Neutrophil (primary cell): ENCODE data around the gene GCK.

Source experiments
- H3K27ac ChIP-seq: fragments of 200-600 bp; sonication (generic); 2 replicates; pipeline ENCODE4 v1.5.1; 2016; ENCODE audit warnings: mild to moderate bottlenecking, moderate library complexity
- H3K27me3 ChIP-seq: fragments of 200-600 bp; sonication (generic); 2 replicates; pipeline ENCODE4 v1.6.0; 2016; ENCODE audit warnings: mild to moderate bottlenecking
- H3K36me3 ChIP-seq: fragments of 200-600 bp; sonication (generic); 2 replicates; pipeline ENCODE4 v1.5.1; 2017
- H3K4me1 ChIP-seq, 2 experiments: fragments of 200-600 bp in 1 of 2; sonication (generic) in 1 of 2; 1 replicate in 1 of 2; 2 replicates in 1 of 2; pipeline versions ENCODE4 v1.5.1 to v1.6.1; 2013 to 2016; ENCODE audit warnings: low read depth in 1 of 2, low read length in 1 of 2, mild to moderate bottlenecking in 1 of 2, moderate library complexity in 1 of 2; ENCODE audit not compliant: control insufficient read depth in 1 of 2, insufficient read depth in 1 of 2
- H3K4me3 ChIP-seq, 2 experiments: fragments of 200-600 bp in 1 of 2; sonication (generic) in 1 of 2; 1 replicate in 1 of 2; 2 replicates in 1 of 2; pipeline ENCODE4 v1.5.1; 2013 to 2016; ENCODE audit warnings: low read depth in 1 of 2, low read length in 1 of 2, mild to moderate bottlenecking in 1 of 2, moderate library complexity in 1 of 2
- H3K9me3 ChIP-seq: fragments of 200-600 bp; sonication (generic); 2 replicates; pipeline ENCODE4 v1.5.1; 2016
- TF ChIP-seq, protein P1 (sequence below): fragments of 200-600 bp; sonication (generic); IDR thresholded peaks from 2 replicates; pipeline ENCODE4 v1.5.1; 2016; ENCODE audit warnings: antibody characterized with exemption

GCK gene

DNA sequence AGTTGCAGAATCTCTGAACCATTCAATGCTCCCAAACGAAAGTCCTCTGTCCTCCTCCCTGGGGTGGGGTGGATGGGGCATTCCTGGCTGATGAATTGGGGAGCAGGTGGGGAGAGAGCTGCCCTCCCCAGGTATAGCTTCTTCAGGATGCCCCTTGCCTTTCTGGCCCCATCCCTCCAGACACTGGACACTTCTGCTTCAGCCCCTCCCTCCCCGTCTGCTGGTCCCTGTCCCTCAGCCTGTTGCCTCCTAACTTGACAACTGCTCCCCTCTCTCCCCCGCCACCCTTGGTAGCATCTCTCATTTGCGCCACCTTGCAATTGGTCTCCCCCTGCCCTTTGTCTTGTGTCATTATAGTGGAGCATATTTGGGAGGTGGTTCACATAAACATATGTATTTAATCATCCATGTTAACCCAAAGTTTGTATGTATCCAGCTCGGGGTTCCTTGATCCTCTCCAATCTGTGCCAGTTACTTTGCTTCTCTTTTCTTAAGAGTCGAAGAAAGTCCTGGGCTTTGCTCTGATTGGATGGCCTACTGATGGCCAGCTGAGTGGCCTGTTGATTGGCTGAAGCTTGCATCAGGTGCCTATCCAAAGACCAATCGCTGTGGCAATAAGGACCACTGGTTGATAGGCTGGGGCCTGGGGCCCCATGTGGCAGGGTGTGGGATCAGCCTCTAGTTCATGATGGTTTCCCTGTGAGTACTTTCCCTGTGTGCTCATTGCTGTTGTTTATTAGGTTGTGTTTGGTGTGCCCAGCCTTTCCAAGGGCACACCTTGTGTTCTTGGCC is 4.0 kb upstream of the GCK start:
- Histone ChIP-seq H3K9me3 (no peaks in the 10 kb centered on the region), H3K27ac (no peak overlapping the region), H3K4me1 (no peaks in the 10 kb centered on the region), H3K4me3 (no peak overlapping the region), H3K27me3 (peaks cover 41% of the 10 kb centered on the region), H3K36me3 (no peaks in the 10 kb centered on the region)
- TF ChIP-seq, protein P1, sequence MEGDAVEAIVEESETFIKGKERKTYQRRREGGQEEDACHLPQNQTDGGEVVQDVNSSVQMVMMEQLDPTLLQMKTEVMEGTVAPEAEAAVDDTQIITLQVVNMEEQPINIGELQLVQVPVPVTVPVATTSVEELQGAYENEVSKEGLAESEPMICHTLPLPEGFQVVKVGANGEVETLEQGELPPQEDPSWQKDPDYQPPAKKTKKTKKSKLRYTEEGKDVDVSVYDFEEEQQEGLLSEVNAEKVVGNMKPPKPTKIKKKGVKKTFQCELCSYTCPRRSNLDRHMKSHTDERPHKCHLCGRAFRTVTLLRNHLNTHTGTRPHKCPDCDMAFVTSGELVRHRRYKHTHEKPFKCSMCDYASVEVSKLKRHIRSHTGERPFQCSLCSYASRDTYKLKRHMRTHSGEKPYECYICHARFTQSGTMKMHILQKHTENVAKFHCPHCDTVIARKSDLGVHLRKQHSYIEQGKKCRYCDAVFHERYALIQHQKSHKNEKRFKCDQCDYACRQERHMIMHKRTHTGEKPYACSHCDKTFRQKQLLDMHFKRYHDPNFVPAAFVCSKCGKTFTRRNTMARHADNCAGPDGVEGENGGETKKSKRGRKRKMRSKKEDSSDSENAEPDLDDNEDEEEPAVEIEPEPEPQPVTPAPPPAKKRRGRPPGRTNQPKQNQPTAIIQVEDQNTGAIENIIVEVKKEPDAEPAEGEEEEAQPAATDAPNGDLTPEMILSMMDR = no peak

DNA sequence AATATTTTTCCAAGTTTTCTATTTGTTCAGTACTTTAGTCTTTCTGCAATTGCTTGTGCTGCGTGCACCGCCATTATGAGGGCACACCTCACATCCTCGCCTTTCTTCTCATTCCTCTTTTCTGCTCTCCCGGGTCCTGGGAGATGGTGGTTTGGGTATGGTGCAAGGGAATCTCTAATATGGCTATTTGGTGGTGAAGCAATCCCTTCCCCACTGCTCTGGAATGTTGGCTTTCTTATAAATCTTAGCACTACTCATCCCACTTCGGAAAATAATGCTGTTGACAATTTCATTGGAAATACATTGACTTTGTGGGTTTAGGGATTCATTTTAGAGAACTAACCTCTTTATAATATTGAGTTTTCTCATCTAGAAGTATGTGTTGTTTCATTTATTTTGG is 1.9 kb upstream of the GCK start:
- no peaks in the 10 kb centered on the region for H3K36me3 ChIP-seq
- peaks cover 24% of the 10 kb centered on the region for H3K27me3 ChIP-seq
- no peaks in the 10 kb centered on the region for H3K9me3 ChIP-seq
- no peak overlapping the region for H3K27ac ChIP-seq
- H3K4me1 ChIP-seq = no peaks in the 10 kb centered on the region
- TF ChIP-seq, protein P1 = no peak
- no peak overlapping the region for H3K4me3 ChIP-seq

DNA sequence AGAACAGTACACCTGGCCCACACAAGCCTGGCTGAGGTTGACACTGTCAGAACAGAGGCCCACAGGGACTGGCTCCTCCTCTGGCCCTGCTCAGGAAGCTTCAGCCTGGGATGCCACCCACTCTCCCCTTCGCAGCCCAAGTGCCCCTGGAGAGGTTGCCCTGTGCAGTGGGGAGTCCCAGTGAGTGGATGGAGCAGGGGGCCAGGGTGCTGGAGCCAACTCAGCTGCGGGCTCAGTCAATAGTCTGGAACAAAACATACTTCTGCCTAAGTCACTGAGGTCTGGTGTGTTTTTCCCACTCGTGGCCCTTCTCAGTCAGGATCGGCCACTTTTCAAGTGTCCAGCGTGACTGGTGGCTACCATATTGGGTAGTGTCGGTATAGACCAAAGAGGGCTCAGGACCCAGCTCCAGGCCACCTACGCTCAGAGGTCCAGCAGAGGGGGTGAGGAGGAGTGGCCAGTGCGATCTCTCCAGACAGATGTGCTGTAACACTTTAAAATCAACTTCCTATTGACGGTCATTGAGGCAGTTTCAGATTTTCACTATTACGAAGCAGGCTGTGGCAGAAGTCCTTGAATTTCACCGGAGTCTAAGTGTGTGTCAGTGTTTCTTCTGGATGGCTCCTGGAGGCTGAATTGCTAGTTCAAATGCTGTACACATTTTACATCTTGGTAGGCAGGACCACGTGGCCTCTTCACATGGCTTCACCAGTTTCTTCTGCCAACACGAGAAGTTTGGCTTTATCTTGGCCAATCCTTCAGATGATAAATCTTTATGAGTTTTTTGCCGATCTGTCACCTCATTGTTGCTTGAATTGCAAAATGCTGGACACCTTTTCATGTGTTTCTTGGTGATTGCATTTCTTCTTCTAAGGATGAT is 994 bp upstream of the GCK start:
- H3K27me3 ChIP-seq = peaks cover 24% of the 10 kb centered on the region

DNA sequence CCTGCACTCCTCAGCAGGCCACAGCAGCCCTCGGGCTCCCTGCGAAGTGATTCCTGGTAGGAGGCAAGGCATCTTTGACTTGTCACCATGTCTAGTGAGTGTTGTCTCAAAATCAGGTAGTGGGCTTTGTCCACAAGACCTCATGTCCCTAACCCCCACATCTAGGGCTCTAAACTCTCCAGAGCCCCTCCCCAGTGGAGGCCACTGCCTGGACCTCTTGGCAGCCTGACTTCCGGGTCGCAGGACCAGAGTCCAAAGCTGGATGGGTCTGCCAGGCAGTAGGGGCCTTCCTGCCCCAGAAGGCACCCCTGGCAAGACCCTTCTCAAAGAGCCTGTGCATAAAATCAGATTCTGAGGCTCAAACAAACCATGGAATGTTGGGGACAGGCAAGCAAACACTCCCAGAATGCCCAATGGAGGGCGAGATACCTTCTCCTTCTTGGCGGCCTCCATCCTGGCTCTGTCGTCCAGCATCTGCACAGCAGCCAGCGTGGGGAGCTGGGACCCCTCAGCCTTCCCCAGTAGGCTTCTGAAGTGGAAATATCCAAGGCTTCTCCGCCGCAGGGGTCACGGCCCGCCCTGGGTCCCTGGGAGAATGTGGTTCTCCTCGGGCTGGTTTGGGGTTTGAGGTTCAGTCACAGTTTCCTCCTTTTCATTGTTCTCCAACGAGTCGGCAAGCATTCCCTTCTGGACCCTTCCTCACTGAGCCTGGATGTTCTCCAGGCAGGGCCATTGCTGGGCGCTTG is 586 bp downstream of the GCK start:
- TF ChIP-seq, protein P1 = no peak
- no peaks in the 10 kb centered on the region for H3K36me3 ChIP-seq
- no peak overlapping the region for H3K4me3 ChIP-seq
- no peaks in the 10 kb centered on the region for H3K4me1 ChIP-seq
- H3K9me3 ChIP-seq = no peaks in the 10 kb centered on the region
- peaks cover 24% of the 10 kb centered on the region for H3K27me3 ChIP-seq
- H3K27ac ChIP-seq = no peak overlapping the region

More for the DNA sequence above, 994 bp upstream of the GCK start:
- H3K9me3 ChIP-seq = no peaks in the 10 kb centered on the region
- H3K4me1 ChIP-seq = no peaks in the 10 kb centered on the region
- no peak overlapping the region for H3K4me3 ChIP-seq
- H3K36me3 ChIP-seq = no peaks in the 10 kb centered on the region
- no peak overlapping the region for H3K27ac ChIP-seq
- TF ChIP-seq, protein P1 = no peak

DNA sequence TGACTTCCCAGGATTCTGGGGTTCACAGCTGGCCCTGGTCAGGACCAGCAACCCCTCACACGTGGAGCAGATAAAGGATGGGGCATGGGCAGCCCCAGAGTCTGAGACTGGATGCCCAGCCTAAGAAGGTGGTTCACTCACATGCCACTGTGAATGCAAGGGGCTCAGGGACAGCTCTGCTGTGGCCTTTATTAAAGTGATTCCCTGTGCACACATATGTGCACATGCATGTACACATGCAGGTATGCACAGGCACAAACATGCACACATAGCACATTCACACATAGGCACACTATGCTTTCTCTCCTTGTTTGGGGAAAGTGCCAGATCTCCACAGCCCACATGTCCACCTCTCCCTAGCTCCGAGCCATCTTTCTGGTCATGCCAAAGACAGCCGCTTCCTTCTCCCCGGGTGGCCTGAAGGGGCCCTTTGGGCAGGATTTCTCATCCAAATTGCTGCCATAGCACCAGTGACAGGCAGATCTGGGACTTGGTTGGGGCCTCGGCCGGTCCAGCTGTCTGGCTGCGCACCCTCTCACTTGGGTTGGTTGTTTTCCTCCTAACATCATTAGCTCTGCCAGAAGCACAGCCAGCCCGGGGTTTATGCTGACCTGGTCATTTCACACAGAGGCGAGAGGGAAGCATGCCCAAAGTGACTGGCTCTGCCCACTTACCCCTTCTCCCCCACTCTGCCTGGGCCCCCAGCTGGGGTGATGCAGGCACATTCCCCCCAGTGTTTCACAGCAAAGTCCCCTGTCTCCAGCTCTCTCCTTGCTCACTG is 1.4 kb downstream of the GCK start:
- Histone ChIP-seq H3K4me1 (no peaks in the 10 kb centered on the region), H3K4me3 (no peak overlapping the region), H3K27me3 (peaks cover 25% of the 10 kb centered on the region), H3K27ac (no peak overlapping the region), H3K9me3 (no peaks in the 10 kb centered on the region), H3K36me3 (no peaks in the 10 kb centered on the region)
- TF ChIP-seq, protein P1 = no peak
